NCI-H460 (cell line): ENCODE results near the gene ZCCHC18. TPM values are rescaled to one million over a fixed set of nuclear protein-coding genes. Genes with fewer than 3 reads are reported as not detected.
"Not testable (repeated sequence)": the region's sequence is repeated elsewhere in the genome, so short reads cannot be mapped to it uniquely, and the experiment has no call there.

ENCODE experiments used
- DNase-seq: peaks from one replicate; pipeline ENCODE4 v3.0.0-alpha.2; 2016; ENCODE audit warnings: low read depth; ENCODE audit errors: extremely low read depth
- polyA plus RNA-seq: library from polyadenylated mRNA; depleted of rRNA; stranded (reverse); fragments of >200 nt; gene quantifications from 2 replicates; pipeline ENCODE4 v1.2.3, GENCODE V29; 2014; cell fraction: nucleus; rRNA removed
- total RNA-seq: library from RNA; depleted of rRNA; stranded (reverse); fragments of >200 nt; shearing (Covaris generic); gene quantifications from 2 replicates; pipeline ENCODE4 v1.2.3, GENCODE V29; 2014; rRNA removed

The ZCCHC18 gene
- 0.47 TPM in 1 of 2 replicates, not detected in the other for total RNA-seq
- polyA plus RNA-seq: 0.13 and 1.1 TPM in 2 replicates

DNA sequence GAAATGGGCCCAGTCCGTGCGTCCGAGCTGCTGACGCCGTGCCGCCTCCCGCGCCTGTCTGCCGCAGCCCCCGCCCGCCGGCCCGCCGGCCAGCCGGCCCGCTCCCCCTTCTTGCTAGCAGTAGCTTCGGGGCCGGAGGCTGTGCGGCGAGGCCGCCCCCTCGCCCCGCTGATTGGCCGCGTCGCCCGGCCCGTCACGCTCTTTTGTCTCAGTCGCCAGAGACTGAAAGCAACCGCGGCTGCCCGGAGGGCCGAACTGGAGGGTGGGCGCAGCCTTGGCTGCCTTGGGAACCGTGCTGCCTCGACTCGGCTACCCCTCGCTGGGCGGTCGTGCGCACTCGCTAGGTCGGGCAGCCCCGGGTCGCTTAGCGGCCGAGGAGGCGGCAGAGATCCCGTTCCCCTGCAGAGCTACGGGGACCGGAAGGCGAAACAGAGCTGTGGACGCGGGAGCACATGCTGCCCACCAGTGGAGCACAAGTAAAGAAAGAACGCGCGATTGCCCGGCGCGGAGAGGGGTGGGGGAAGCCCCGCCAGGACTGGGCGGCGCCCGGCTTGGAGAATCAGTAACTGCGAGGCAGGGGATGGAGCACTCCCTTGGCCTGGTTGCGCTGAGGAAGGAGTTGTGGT lies at the start of gene ZCCHC18:
Gene ZCCHC18 (plus strand): TSS at position 198 of the 626 bp plus-strand sequence. CDS start 1,589 bp downstream, outside the sequence.
- DNase-seq: no peak

DNA sequence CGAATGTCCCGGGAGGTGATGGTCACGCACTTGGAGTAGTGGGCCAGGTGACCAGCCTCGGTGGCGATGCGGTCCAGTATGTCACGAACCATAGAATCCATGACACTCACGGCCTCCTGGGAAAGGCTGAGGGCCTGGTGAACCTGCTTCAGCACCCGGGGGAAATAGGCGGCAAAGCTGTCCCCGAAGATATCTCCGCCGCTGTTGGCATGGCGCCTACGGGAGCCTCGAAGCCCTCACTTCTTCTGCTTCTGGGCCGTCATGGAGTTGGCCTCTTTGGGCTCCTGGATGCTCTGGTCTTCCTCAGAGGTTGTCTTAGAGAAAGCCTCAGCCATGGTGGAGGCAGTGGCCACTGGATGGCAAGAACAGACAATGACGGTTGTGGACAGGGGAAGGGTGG lies 49.7 kb upstream of the ZCCHC18 start:
- DNase-seq: not testable (repeated sequence)

GRCh38 chrX:104075778-104076445 lies 36.4 kb upstream of the ZCCHC18 start, which contains the start of gene TMSB15C:
Gene TMSB15C, minus strand, starts transcription at chrX:104076236.
- DNase-seq: not testable (repeated sequence)

DNA sequence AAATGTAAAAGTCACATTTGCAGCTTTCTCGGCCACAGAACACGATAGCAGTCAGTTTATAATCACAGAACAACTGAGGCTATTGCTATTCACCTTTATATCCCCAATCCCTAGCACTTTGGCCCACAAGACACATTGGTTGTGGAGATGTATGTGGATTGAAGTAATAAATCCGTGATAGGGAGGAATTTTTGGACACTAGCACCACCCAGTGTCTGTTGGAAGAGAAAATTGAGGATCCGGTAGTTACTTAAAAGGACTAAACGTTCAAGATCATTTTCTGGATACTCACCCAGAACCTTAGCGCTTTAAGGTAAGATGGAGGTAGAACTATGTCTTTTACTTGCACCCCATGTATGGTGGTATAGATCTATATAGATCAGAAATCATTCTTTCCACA lies 34.5 kb upstream of the ZCCHC18 start:
- not testable (repeated sequence) for DNase-seq

DNA sequence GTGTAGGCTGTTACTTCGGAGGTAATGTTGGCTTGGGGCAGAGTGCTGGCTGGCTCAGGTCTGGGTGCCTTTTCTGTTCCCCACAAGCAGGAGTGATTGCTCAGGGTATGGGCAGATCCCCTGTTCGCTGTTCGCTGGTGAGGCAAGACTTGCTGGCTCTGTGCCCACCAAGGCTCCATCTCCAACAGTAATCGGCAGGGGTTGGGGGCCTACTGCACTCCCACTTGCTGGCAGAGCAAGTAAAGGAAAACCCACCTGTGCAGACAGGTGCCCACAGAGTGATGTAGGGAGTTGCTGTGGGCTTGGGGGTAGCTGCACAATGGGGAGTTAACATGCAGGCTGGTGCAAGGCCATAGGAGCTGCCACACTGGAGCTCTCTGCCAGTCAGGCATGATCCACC lies 28.3 kb upstream of the ZCCHC18 start:
- DNase-seq: no peak

DNA sequence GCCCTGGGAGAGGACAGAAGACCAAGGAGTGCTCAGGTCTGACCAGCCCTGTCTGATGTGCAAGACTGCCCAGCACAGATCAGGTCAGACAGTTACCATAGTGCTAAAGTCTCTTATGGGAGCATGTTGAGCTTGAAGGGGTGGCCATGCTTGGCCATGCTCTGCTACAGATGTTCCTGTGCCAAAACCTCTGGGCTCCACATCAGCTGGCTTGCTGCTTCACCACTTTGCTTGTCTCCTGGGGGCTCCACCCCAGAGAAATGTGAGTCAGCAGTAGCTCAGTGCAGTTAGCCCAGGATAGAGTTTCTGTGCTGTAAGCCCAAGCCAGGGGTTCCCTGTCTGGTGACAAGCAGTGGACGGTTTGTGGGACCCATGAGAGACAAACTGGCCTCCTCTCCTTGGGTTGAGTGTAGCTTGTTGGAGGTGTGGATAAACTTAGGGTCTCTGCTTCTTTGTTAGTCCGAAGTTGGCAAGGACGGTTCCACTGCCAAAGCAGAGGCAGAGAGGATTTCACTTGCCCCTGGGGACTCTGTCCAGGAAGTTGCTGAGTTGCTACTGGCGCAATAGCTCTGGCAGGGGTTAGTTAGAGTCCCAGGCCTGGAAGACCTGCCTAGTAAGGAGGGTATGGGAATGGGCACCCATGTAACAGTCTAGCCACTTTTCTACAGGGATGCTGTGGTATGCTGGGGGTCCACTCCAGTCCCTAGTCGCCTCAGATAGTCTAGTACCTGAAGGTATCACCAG lies 27.6 kb upstream of the ZCCHC18 start:
- no peak for DNase-seq

DNA sequence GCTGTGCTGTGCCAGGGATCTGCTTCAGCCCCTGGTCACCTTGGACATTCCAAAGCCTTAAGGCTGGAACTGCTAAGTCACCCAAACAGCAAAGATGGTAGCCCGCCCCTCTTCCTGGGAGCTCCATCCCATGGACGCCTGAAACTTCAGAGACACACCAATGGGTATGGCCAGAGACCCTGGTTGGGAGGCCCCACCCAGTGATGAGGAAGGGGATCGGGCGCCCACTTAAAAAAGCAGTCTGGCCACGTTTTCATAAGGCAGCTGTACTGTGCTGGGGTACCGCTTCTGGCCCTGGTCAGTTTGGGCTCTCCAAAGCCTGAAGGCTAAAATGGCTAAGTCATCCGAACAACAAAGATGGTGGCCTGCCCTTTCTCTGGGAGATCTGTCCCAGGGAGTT lies 26.8 kb upstream of the ZCCHC18 start:
- DNase-seq: no peak

DNA sequence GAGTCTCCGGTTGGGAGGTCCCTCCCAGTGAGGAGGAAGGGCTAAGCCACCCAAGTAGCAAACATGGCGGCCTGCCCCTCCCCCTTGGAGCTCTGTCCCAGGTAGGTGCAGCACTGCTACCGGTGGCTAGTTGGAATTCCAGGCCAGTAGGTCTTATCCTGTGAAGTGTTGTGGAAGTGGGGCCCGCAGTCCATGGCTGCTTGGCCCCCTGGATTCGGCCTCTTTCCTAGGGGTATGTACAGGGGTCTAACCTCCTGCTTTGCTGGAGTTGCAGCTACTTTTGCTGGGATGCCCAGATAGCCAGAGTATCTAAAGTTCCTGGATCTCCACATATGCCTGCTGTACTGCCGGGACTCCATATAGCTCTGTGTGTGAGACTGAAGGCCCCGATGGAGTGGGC lies 26.4 kb upstream of the ZCCHC18 start:
- no peak for DNase-seq

DNA sequence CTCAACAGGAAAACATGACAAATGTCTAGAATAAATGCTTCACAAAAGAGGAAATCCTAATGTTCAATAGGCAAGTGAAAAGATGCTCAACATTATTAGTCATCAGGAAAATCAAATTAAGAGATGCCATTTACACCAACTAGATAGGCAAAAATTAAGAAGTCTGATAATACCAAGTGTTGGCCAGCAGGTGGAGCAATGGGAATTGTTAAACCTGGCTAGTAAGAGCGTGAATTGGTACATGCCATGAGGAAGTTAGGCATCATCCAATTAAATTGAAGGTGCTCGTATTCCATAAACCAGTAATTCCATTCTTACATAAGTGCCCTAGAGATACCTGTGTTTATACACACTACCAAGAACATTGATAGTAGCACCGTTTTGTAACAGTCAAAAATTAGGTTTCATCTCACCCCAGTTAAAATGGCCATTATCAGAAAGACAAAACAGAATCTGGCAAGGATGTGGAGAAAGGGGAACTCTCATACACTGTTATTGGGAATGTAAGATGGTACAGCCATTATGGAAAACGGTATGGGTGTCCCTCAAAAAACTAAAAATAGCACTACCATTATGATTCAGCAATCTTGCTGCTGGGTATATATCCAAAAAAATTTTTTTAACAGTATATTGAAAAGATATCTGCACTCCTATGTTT lies 14.0 kb upstream of the ZCCHC18 start:
- DNase-seq: peak; percentile 61

DNA sequence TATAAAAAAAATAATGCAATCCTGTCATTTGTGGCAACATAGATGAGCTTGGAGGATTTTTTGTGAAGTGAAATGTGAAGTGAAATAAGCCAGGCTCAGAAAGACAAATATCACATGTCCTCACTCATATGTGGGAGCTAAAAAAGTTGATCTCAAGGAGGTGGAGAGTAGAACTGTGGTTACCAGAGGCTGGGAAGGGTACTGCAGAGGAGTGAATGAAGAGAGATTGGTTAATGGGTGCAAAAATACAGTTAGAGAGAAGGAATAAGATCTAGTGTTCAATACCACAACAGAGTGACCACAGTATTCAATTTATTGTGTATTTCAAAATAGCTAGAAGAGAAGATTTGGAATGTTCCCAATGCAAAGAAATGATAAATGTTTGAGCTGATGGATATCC lies 13.4 kb upstream of the ZCCHC18 start:
- no peak for DNase-seq

DNA sequence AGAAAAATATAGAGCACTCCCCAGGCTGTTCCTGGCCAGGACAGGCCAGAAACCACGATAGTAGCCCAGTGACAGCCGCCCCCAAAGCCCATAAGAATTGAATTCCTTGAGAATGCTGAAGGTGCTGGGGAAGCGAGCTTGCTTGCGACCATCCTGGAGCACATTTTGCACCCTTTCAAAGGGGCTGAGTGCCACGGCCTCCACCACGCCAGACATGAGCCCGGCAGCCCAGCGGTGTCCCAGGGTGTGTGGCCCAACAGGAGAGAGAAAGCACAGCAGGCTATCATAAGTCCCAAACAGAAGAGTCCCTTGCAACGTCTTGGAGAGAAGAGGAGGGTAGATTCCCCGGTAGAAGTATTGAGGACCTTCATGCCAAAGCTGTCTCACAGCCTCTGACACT lies 7.6 kb upstream of the ZCCHC18 start:
- no peak for DNase-seq

DNA sequence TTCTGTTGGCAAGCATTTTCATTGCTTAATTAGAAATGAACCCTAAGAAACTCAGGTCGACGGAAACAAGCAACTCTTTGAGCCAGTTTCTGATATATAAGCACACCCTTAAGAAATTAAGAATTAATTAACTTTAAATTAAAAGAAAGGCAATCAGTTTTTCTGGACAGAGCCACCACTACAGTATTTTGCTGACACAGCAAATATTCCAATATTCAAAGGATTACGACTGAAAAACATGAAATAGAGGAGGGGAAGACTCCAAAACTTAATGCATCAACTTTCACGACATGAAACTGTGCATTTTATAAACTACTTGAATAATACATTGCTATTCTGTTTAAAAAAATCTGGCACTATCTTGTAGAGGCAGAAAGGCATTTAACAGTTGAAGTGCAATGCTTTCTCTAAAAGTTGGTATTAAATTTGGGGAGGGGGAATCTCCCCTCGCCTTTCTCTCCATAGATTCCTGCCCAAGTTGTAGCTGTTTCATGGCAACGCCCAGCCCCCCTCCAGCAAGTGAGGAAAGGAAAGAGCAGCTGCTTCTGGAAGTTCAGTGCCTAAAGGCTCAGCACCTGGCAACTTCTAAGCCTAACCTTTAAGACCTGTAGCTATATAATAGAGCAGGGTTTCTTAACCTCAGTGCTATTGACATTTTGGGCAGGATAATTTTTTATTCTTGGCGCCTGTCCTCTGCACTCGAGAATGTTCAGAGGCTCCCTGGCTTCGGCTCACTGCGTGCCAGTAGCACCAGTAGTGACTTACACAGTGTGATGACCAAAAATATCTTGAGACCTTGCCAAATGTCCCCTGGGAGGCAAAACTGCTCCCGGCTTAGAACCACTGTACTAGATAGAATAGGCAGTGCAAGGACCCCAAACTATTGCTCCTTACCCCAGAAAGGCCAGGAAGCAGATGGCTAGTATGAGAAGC lies 6.7 kb upstream of the ZCCHC18 start:
- no peak for DNase-seq

GRCh38 chrX:104108955-104109354 lies 3.4 kb upstream of the ZCCHC18 start:
- DNase-seq: no peak

- DNase-seq: not testable (repeated sequence)
Observed at GRCh38 chrX:104110491-104111240, 1.7 kb upstream of the ZCCHC18 start.

DNA sequence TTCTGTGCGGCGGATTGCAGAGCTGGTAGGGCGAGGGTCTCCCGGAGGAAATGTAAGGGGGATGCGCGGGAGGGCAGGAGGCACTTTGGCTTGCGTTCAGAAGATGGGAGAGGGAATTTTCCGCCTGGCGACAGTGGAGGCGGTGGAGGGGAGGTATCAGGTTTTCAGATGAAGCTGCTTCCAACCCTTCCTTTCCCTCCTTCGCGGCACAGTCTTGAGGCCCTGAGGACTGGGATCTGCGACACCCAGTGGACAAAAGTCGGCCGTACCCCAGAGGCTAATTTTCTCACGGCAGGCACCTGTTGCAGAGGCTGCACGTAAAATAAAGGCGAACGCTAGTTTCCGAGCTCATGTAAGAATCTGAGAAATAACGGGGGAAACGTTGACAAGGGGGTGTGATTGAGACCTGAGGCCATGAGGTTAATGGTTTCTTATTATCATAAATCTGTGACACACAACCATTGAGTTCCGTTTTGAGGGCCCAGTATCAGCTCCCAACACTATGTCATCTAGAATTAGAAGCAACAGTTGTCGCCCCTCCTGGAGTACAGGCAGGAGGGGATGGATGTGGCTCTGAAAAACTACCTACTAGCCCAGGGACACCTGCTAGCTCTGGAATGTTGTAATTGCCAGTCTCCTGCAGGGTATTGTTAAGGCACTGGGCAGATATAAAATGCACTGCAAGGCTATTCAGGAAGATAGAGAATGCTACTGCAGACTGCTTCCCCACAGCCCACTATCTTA lies 1.1 kb downstream of the ZCCHC18 start:
- peak; percentile 58 for DNase-seq

- DNase-seq: no peak
Observed at GRCh38 chrX:104117759-104118158, 5.4 kb downstream of the ZCCHC18 start.

DNA sequence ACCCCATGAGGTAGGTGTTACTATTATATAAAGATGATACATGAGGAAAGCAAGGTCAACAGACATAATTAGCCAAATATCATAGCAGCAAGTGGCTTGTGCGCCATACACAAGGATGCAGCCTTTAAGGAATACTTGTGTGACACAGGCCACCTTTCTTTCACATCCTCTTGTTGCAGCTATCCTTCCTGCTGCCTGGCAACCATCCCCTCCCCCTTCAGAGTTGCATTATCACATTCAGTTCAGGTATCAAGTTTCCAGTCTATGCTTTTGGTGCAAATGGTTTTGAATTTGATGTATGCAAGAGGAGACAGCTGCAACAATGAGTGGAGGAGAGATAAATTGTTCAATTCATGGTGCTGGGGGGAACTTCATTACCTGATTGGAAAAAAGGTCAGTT lies 6.4 kb downstream of the ZCCHC18 start:
- no peak for DNase-seq

DNA sequence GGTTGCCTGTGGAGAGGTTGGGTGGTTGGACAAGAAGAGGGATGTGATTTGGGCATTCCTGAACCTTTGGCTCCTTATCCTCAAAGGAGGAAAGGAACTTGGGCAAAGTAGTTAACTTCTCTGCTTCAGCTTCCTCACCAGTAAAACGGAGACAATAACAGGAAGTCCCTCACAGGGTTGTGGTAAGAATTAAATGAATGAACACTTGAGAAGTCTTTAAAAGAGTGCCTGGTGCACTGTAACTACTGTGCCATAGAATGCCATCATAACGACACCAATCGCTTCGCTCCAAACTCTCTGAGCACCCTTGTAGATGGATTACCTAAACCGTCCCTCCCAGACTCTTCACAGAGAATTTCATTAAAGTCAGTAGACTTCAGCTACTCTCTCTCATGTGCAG lies 10.5 kb downstream of the ZCCHC18 start:
- no peak for DNase-seq
